MM.1S (cell line): ENCODE data around the gene HMG20A.

Source experiments
- DNase-seq: peaks from one replicate; pipeline ENCODE4 v3.0.0-alpha.2; 2015
- H2AFZ ChIP-seq: fragments of 300-600 bp; sonication (generic); 2 replicates; pipeline ENCODE4 v1.6.0; 2016; ENCODE audit warnings: antibody characterized with exemption, low read length
- H3F3A ChIP-seq: fragments of 300-600 bp; sonication (generic); 2 replicates; pipeline ENCODE4 v1.6.1; 2016; ENCODE audit warnings: mild to moderate bottlenecking, antibody characterized with exemption, low read length, moderate library complexity, mixed read lengths; ENCODE audit not compliant: insufficient read depth
- H3K27ac ChIP-seq: fragments of 300-600 bp; sonication (generic); 2 replicates; pipeline ENCODE4 v1.5.1; 2016; ENCODE audit warnings: mild to moderate bottlenecking, low read length
- H3K27me3 ChIP-seq: fragments of 300-600 bp; sonication (generic); replicated peaks from 2 replicates; pipeline ENCODE4 v1.6.0; 2016; ENCODE audit warnings: low read length; ENCODE audit not compliant: insufficient read depth
- H3K36me3 ChIP-seq: fragments of 300-600 bp; sonication (generic); replicated peaks from 2 replicates; pipeline ENCODE4 v1.6.1; 2016; ENCODE audit warnings: mild to moderate bottlenecking, low read length, mixed read lengths; ENCODE audit not compliant: insufficient read depth
- H3K4me1 ChIP-seq: fragments of 300-600 bp; sonication (generic); 2 replicates; pipeline ENCODE4 v1.6.1; 2016; ENCODE audit warnings: low read length, mixed read lengths
- H3K4me2 ChIP-seq: fragments of 300-600 bp; sonication (generic); 2 replicates; pipeline ENCODE4 v1.6.0; 2016; ENCODE audit warnings: low read depth, low read length
- H3K4me3 ChIP-seq: fragments of 300-600 bp; sonication (generic); 2 replicates; pipeline ENCODE4 v1.5.1; 2016; ENCODE audit warnings: low read length, mixed read lengths
- H3K79me2 ChIP-seq: fragments of 300-600 bp; sonication (generic); 2 replicates; pipeline ENCODE4 v1.6.1; 2016; ENCODE audit warnings: mixed run types, low read length, mixed read lengths
- H3K9ac ChIP-seq: fragments of 300-600 bp; sonication (generic); 2 replicates; pipeline ENCODE4 v1.6.1; 2016; ENCODE audit warnings: low read length, mixed read lengths
- H3K9me2 ChIP-seq: fragments of 300-600 bp; sonication (generic); replicated peaks from 2 replicates; pipeline ENCODE4 v1.6.1; 2016; ENCODE audit warnings: mild to moderate bottlenecking, low read length, mixed read lengths; ENCODE audit not compliant: insufficient read depth
- H3K9me3 ChIP-seq: fragments of 300-600 bp; sonication (generic); replicated peaks from 2 replicates; pipeline ENCODE4 v1.6.1; 2016; ENCODE audit warnings: mild to moderate bottlenecking, low read length, mixed read lengths; ENCODE audit not compliant: insufficient read depth
- H4K20me1 ChIP-seq: fragments of 300-600 bp; sonication (generic); 2 replicates; pipeline ENCODE4 v1.6.1; 2016; ENCODE audit warnings: mild to moderate bottlenecking, low read length, moderate library complexity, mixed read lengths; ENCODE audit not compliant: insufficient read depth
- EZH2 ChIP-seq: fragments of 300-600 bp; sonication (generic); optimal IDR thresholded peaks from 2 replicates; pipeline ENCODE3; 2017; ENCODE audit warnings: low read depth, mild to moderate bottlenecking, antibody characterized with exemption, low read length, mixed read lengths
- EZH2phosphoT487 ChIP-seq: fragments of 300-600 bp; sonication (generic); IDR thresholded peaks from 2 replicates; pipeline ENCODE4 v1.6.1; 2018; ENCODE audit warnings: antibody characterized with exemption, low read length
- TF ChIP-seq, protein P1 (sequence below): fragments of 300-600 bp; sonication (generic); IDR thresholded peaks from 2 replicates; pipeline ENCODE4 v1.5.1; 2016; ENCODE audit warnings: antibody characterized with exemption, low read length, mixed read lengths

The HMG20A gene

GRCh38 chr15:77468896-77469295 lies 48.2 kb downstream of the HMG20A start:
- no peak overlapping the region for H3K27ac ChIP-seq
- no peaks in the 10 kb centered on the region for H3K9me2 ChIP-seq
- no peak for DNase-seq
- H3K4me2 ChIP-seq = no peak overlapping the region
- no peak overlapping the region for H3K4me3 ChIP-seq
- H3K79me2 ChIP-seq = 0 out of 2 replicates have a peak, but pooled peaks cover under 1% of the 10 kb centered on the region
- no peaks in the 10 kb centered on the region for H3K9me3 ChIP-seq
- no peaks in the 10 kb centered on the region for H3K4me1 ChIP-seq
- no peak for TF ChIP-seq EZH2
- TF ChIP-seq, protein P1, sequence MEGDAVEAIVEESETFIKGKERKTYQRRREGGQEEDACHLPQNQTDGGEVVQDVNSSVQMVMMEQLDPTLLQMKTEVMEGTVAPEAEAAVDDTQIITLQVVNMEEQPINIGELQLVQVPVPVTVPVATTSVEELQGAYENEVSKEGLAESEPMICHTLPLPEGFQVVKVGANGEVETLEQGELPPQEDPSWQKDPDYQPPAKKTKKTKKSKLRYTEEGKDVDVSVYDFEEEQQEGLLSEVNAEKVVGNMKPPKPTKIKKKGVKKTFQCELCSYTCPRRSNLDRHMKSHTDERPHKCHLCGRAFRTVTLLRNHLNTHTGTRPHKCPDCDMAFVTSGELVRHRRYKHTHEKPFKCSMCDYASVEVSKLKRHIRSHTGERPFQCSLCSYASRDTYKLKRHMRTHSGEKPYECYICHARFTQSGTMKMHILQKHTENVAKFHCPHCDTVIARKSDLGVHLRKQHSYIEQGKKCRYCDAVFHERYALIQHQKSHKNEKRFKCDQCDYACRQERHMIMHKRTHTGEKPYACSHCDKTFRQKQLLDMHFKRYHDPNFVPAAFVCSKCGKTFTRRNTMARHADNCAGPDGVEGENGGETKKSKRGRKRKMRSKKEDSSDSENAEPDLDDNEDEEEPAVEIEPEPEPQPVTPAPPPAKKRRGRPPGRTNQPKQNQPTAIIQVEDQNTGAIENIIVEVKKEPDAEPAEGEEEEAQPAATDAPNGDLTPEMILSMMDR = no peak
- TF ChIP-seq EZH2phosphoT487 = no peak
- H4K20me1 ChIP-seq = no peaks in the 10 kb centered on the region
- no peak overlapping the region for H3K9ac ChIP-seq
- H3K36me3 ChIP-seq = peaks cover 4% of the 10 kb centered on the region; the same call in 1 of the 2 replicates
- H3F3A ChIP-seq = no peaks in the 10 kb centered on the region
- no peak overlapping the region for H2AFZ ChIP-seq
- H3K27me3 ChIP-seq = no peaks in the 10 kb centered on the region

GRCh38 chr15:77470235-77470634 lies 49.5 kb downstream of the HMG20A start:
- Histone ChIP-seq H3K9ac (no peak overlapping the region), H3K36me3 (no peaks in the 10 kb centered on the region; the same call in 1 of the 2 replicates)

GRCh38 chr15:77473328-77473727 lies 52.6 kb downstream of the HMG20A start:
- DNase-seq = no peak
- H3K27me3 ChIP-seq = no peaks in the 10 kb centered on the region
- H3K27ac ChIP-seq = no peak overlapping the region
- no peaks in the 10 kb centered on the region; the same call in 1 of the 2 replicates for H3K36me3 ChIP-seq
- H3K4me2 ChIP-seq = no peak overlapping the region
- H4K20me1 ChIP-seq = no peaks in the 10 kb centered on the region
- no peaks in the 10 kb centered on the region for H3K4me1 ChIP-seq
- H2AFZ ChIP-seq = no peak overlapping the region
- H3K9me2 ChIP-seq = no peaks in the 10 kb centered on the region
- H3K9me3 ChIP-seq = no peaks in the 10 kb centered on the region
- no peak overlapping the region for H3K4me3 ChIP-seq
- no peak overlapping the region for H3K9ac ChIP-seq
- H3F3A ChIP-seq = no peaks in the 10 kb centered on the region
- TF ChIP-seq EZH2phosphoT487 (no peak), EZH2 (no peak)
- TF ChIP-seq, protein P1 = no peak
- no peaks in the 10 kb centered on the region for H3K79me2 ChIP-seq

More at GRCh38 chr15:77470235-77470634, 49.5 kb downstream of the HMG20A start:
- H3K27me3 ChIP-seq = no peaks in the 10 kb centered on the region
- H3K4me3 ChIP-seq = no peak overlapping the region
- H3F3A ChIP-seq = no peaks in the 10 kb centered on the region
- no peak for DNase-seq
- H3K9me2 ChIP-seq = no peaks in the 10 kb centered on the region
- H3K27ac ChIP-seq = no peak overlapping the region
- H3K4me2 ChIP-seq = no peak overlapping the region
- no peaks in the 10 kb centered on the region for H3K79me2 ChIP-seq
- H3K9me3 ChIP-seq = no peaks in the 10 kb centered on the region
- H3K4me1 ChIP-seq = no peaks in the 10 kb centered on the region
- TF ChIP-seq EZH2phosphoT487 = no peak
- TF ChIP-seq, protein P1 = no peak
- TF ChIP-seq EZH2 = no peak
- H4K20me1 ChIP-seq = no peaks in the 10 kb centered on the region
- no peak overlapping the region for H2AFZ ChIP-seq
